NOMO-1 (cell line): Measurements from ENCODE around the gene ALDH9A1.
"Not testable (repeated sequence)": the region's sequence is repeated elsewhere in the genome, so short reads cannot be mapped to it uniquely, and the experiment has no call there.

Experiments used
- DNase-seq, 2 experiments: peaks; one replicate each; lab custom pipeline; 2025; ENCODE audit not compliant: unreplicated experiment in 2 of 2; lab: John Stamatoyannopoulos, UW

Gene ALDH9A1

DNA sequence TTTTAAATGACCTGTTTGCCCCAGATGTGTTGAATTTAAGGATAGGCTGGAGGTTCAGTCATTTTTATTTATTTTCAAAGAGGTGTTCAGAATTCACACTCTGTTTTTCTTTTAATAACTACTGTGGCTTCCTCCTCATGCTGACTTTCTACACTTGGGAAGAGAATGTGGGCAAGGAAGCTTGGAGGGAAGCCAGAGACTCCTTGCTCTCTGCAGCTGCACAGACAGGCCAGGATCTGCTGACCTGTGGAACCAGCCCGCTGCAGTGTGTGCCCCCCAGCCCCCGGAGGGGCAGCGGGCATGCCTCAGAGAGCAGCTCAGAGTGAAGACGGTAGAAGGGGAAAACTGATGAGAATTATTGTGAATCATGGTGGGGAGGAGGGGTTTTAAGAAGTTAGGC is 50.4 kb downstream of the ALDH9A1 start:
- DNase-seq, result no peak

- DNase-seq, result no peak
Observed at GRCh38 chr1:165647517-165647916, 50.8 kb downstream of the ALDH9A1 start.

DNA sequence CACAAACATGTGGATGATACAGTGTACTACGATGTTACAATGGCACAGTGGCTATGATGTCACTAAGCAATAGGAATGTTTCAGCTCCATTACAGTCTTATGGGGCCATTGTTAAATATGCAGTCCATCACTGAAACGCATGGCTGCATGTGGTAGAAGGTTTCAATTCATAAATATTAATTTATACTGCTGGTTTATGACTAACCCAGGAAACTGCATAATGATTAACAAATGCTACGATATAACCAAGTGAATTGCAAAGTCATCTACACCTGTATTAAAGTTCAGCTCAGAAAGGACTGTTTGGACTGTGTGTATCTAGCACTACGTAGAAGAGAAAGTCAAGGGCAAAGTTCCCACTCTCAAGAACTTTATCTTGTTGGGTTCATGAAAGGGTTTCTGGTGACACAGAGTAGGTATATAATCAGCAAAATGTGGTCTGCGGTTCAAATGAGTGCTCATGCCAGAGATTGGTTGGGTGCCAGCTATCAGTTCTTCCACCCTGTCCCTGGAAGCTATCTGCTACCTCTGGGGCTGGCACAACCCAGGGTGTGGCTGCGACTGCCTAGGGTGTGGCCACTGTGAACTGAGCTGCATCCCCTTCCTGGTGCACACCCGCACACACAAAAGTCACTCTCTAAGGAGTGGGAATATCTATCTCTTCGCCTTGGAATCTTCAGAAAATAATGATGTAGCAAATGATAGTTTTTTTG is 52.6 kb downstream of the ALDH9A1 start:
- DNase-seq, result no peak

GRCh38 chr1:165644064-165644735 is 54.2 kb downstream of the ALDH9A1 start:
- DNase-seq, result no peak

DNA sequence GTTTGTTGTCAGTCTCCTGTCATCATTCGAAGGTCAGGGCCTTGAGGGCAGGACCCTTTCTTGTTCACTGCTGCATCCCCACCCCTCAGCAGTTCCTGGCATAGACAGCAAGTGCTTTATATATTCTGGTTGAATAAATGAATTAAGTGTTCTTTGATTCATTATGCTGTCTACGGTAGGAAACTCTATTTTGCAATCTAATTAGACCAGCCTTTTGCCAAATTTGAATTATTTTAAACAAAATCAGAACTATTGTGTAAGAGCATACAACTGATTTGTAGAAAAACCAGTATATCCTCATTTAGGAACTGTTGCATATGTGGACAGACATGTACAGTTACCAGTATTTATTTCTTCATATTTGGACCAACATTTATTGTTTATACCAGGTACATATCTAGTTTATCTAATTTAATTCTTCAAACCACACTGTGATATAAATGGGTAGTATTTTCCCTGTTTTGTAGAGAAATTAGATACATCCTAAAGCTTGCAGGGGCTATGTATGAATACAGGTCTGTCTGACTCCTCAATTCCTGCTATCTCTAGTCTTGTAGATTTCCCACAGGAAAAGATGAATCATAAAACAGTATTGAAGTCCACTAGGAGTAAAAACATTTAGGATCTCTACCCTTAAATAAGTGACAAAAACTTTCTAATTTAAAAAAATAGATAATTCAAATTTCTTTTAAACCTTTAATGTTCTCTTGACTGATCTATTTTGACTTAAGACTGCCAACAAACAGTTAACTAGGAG is 57.0 kb downstream of the ALDH9A1 start:
- peak in 1 of 2 experiments; percentile 37 for DNase-seq

GRCh38 chr1:165639821-165640623 is 58.3 kb downstream of the ALDH9A1 start:
- DNase-seq, result no peak

DNA sequence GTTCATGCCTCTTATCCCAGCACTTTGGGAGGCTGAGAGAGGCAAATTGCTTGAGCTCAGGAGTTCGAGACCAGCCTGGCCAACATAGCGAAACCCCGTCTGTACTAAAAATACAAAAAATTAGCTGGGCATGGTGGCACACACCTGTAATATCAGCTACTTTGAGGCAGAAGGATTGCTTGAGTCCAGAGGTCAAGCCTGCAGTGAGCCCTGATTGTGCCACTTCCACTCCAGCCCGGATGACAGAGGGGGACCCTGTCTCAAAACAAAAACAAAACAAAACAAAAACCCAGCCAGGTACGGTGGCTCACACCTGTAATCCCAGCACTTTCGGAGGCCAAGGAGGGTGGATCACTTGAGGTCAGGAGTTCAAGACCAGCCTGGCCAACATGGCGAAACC is 60.2 kb downstream of the ALDH9A1 start:
- not testable (repeated sequence) for DNase-seq

DNA sequence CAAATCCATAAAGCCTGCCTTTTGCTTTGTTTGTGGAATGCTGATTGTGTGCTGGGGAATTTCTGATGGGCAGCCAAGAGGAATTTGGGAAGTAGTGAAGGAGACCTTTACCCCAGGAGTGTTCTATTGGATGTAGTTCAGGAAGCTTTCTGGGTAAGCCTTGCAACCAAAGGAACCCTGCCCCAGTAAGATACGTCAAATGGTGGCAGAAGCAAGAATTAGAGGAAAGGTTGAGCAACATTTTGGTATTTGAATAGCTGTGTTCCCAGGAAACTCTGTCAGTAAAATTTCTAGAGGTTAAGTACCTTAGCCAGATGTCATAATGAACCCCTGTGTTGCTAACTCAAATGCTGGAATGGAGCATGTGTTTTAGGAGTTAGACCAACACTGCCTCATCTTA is 60.9 kb downstream of the ALDH9A1 start:
- DNase-seq, result no peak

DNA sequence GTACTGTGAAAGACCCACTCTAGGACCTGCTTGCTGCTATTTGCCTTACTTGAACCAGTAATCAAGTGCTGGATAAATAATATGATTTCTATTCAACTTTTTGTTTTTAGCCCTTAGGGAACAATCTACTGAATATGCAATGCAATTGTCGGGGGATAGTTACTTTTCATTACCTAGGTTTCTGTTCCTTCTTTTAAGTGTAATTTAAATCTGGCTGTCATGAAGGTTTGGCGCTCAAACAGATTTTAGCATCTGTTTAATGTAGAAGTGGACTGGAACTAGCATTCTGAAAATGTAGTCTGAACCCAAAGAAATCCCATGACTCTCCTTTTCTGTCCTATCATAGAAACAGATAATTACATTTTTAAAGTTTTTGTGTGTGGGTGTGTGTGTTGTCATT is 62.5 kb downstream of the ALDH9A1 start:
- DNase-seq, result peak; percentile 43 to 55

GRCh38 chr1:165635329-165635728 is 63.0 kb downstream of the ALDH9A1 start:
- peak in 1 of 2 experiments; percentile 5 for DNase-seq

- no peak for DNase-seq
Observed at GRCh38 chr1:165634154-165634921, 64.0 kb downstream of the ALDH9A1 start.

GRCh38 chr1:165633614-165634013 is 64.7 kb downstream of the ALDH9A1 start:
- peak in 1 of 2 experiments; percentile 29 for DNase-seq

DNA sequence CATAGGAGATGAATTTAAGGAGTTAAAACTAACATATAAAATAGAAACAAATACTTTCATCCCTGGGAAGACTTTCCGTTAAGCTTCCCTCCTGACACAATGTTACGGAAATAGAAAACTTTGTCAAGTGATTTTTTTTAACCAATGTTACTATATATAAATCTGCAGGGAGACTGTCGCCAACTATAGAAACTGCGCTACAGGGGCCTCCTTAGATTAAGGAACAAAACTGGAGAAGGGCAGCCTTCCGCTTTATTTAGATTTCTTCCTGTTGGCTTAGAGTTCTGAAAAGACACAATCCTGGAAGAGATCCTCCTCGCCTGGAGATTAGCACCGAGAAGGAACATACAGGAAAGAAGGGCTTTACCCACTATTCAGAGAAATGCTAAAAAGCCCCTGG is 65.9 kb downstream of the ALDH9A1 start:
- DNase-seq, result peak in 1 of 2 experiments; percentile 14

GRCh38 chr1:165632152-165632469 is 66.3 kb downstream of the ALDH9A1 start:
- DNase-seq, result no peak

- peak; percentile 58 to 74 for DNase-seq
Observed at GRCh38 chr1:165631342-165632151, 66.8 kb downstream of the ALDH9A1 start.

DNA sequence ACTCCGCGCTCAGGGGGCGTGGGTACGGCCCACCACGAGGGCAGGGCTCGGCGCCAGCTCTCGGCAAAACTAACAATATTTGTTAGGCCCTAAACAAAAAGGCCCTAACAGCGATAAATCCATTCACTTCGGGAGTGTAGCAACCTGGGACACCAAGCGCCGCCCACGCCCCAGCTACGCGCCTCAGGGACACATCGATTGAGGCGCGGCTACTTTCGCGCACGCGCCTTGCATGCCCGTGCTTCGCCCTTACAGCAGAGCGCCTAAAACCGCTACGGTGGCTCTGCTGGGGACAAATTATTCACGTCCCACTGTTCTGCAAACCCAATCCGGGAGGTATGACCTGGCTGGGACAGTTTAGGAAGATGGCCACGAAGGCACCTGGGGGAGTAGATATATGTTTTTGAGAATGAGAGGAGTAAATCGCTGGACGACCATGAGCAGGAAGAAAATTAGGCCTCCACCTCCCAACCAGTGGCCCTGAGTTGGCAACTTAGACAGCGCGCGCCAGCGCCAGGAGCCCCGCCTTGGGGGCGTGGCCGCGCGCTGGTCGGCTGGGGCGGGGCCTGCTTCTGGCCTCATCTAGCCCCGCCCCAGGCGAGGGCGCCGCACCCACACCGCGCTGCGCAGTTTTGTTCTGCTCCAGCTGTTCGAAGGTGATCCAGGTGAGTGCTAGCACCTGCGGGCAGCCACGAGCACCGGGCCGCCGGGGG is 67.6 kb downstream of the ALDH9A1 start, which contains the start of gene MGST3:
MGST3 (plus strand) TSS at position 606 of the 713 bp plus-strand sequence. CDS start 18,614 bp downstream, outside the sequence.
- peak; percentile 91 to 92 for DNase-seq

- no peak for DNase-seq
Observed at GRCh38 chr1:165629848-165630628, 68.3 kb downstream of the ALDH9A1 start.

- peak in 1 of 2 experiments; percentile 72 for DNase-seq
Observed at GRCh38 chr1:165629151-165629550, 69.2 kb downstream of the ALDH9A1 start.
